Peyer's patch (tissue), 4 donors: ENCODE data around the gene RNF213. TPM values are rescaled to one million over a fixed set of nuclear protein-coding genes. Genes with fewer than 3 reads are reported as not detected.

Experiments used
- DNase-seq, 3 donors: peaks; one replicate each; pipeline ENCODE4 v3.0.0-alpha.2; 2017 to 2019
- H3K27ac ChIP-seq, 4 donors: fragments of 200-600 bp; sonication (generic); one replicate each; pipeline ENCODE4 v1.5.1; 2016 to 2019
- H3K27me3 ChIP-seq, 2 donors: fragments of 200-600 bp; sonication (generic); one replicate each; pipeline ENCODE4 v1.5.1; 2019
- H3K36me3 ChIP-seq, 3 donors: fragments of 200-600 bp; sonication (generic); one replicate each; pipeline ENCODE4 v1.5.1; 2016 to 2019
- H3K4me1 ChIP-seq, 4 donors: fragments of 200-600 bp; sonication (generic); one replicate each; pipeline ENCODE4 v1.5.1; 2016 to 2019
- H3K4me3 ChIP-seq, 4 donors: fragments of 200-600 bp; sonication (generic); 1 replicate in 3 of 4; 2 replicates in 1 of 4; pipeline ENCODE4 v1.5.1; 2016 to 2019; ENCODE audit warnings: mild to moderate bottlenecking in 1 of 4
- H3K9me3 ChIP-seq, 4 donors: fragments of 200-600 bp; sonication (generic); one replicate each; pipeline ENCODE4 v1.5.1; 2016 to 2019; ENCODE audit warnings: mild to moderate bottlenecking in 1 of 4
- POLR2A ChIP-seq, 2 donors: fragments of 450-650 bp; IDR thresholded peaks; one replicate each; pipeline ENCODE4 v1.5.1; 2017; ENCODE audit warnings: antibody characterized with exemption in 2 of 2, mild to moderate bottlenecking in 2 of 2, moderate library complexity in 2 of 2
- total RNA-seq, 4 donors: library from RNA; depleted of rRNA; stranded (reverse); fragments of >200 nt; gene quantifications; one replicate each; pipeline ENCODE4 v1.1.0, GENCODE V29; 2016
- TF ChIP-seq, protein P1 (sequence below), 6 experiments: fragments of 450-650 bp in 4 of 6; fragments of 200-600 bp in 2 of 6; sonication (generic) in 1 of 6; IDR thresholded peaks; one replicate each; pipeline ENCODE4 v1.5.1; 2017 to 2019; ENCODE audit warnings: antibody characterized with exemption in 6 of 6, mild to moderate bottlenecking in 3 of 6, moderate library complexity in 1 of 6

Gene RNF213
- total RNA-seq, 4 donors from 2014 or later, result 187 to 404 (median 293) TPM

DNA sequence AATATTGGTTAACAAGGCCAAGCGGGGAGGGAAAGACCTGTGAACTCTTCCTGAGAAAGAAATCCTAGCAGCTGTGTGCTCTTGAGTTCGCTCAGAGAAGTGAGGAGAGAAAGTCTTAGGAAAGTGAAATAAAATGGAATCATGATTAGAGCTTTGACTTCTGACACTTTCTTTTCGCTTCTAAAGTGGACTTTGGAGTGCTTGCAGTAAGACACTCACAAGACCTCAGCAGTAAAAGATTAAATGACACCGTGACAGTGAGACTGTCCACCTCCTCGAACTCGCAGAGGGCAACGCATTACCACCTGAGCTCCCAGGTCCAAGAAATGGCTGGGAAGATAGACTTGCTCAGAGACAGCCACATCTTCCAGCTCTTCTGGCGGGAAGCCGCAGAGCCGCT lies 71.2 kb downstream of the RNF213 start:
- DNase-seq, result no peak
- Histone ChIP-seq H3K4me1 (no peaks in the 10 kb centered on the region), H3K27ac (peak overlapping the region in 1 of 4 donors; percentile 57), H3K36me3 (peaks cover 0 to 100% (median 0%) of the 10 kb centered on the region in 3 donors), H3K9me3 (no peaks in the 10 kb centered on the region), H3K27me3 (no peaks in the 10 kb centered on the region), H3K4me3 (no peak overlapping the region)
- TF ChIP-seq, protein P1, sequence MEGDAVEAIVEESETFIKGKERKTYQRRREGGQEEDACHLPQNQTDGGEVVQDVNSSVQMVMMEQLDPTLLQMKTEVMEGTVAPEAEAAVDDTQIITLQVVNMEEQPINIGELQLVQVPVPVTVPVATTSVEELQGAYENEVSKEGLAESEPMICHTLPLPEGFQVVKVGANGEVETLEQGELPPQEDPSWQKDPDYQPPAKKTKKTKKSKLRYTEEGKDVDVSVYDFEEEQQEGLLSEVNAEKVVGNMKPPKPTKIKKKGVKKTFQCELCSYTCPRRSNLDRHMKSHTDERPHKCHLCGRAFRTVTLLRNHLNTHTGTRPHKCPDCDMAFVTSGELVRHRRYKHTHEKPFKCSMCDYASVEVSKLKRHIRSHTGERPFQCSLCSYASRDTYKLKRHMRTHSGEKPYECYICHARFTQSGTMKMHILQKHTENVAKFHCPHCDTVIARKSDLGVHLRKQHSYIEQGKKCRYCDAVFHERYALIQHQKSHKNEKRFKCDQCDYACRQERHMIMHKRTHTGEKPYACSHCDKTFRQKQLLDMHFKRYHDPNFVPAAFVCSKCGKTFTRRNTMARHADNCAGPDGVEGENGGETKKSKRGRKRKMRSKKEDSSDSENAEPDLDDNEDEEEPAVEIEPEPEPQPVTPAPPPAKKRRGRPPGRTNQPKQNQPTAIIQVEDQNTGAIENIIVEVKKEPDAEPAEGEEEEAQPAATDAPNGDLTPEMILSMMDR (IDR thresholded peaks at IDR 0.05), result no peak
- TF ChIP-seq POLR2A (IDR thresholded peaks at IDR 0.05), result no peak

DNA sequence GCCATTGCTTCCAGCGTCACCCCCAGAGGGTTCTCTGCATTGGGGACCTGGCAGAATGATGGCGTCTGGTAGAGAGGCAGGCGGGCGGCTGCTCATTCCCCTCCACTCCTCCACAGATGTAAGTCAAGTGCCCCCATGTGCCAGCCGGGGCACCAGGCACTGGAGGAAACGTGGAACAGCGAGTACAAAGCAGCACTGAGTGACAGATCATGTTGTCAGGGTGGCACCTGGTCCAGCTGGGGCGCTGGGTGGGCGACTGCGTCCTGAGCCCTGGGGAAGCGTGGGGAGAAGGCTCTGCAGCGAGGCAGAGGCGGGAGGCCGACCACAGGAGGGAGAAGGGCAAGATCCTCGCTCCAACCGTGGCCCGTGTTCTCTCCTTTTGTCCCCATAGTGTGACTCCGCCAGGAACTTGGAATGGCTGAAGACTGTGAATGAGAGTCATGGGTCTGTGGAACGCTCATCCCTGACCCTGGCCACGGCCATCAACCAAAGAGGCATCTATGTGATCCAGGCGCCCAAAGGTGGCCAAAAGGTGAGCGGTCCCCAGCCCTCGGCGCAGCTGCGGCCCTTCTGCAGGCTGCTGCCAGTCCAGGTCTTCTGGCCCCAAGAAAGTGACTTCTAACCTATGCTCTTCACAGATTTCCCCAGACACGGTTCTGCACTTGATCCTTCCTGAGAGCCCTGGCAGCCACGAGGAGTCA lies 76.7 kb downstream of the RNF213 start:
- Histone ChIP-seq H3K27ac (no peak overlapping the region), H3K36me3 (peaks cover 0 to 99% (median 0%) of the 10 kb centered on the region in 3 donors), H3K27me3 (no peaks in the 10 kb centered on the region), H3K4me3 (no peak overlapping the region), H3K4me1 (no peaks in the 10 kb centered on the region), H3K9me3 (no peaks in the 10 kb centered on the region)
- DNase-seq, result no peak
- TF ChIP-seq POLR2A (IDR thresholded peaks at IDR 0.05), result no peak
- TF ChIP-seq, protein P1 (IDR thresholded peaks at IDR 0.05), result no peak

DNA sequence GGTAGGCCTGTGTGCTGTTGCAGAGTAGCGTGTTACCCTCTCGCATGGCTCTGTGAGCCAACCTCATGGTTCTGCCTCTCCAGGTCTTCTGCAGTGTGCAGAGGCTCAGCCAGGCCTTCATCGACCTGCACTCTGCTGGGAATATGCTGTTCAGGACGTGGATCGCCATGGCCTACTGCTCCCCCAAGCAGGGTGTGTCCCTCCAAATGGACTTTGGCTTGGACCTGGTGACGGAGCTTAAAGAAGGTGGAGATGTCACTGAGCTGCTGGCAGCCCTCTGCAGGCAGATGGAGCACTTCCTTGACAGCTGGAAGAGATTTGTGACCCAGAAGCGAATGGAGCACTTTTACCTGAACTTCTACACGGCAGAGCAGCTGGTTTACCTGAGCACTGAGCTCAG lies 78.5 kb downstream of the RNF213 start:
- Histone ChIP-seq H3K36me3 (peaks cover 0 to 99% (median 4%) of the 10 kb centered on the region in 3 donors), H3K27me3 (no peaks in the 10 kb centered on the region), H3K4me1 (no peaks in the 10 kb centered on the region), H3K9me3 (no peaks in the 10 kb centered on the region), H3K4me3 (no peak overlapping the region), H3K27ac (peak overlapping the region in 3 of 4 donors; percentile 26 to 83 (median 49))
- peak in 2 of 3 donors; percentile 77 to 84 for DNase-seq
- TF ChIP-seq, protein P1 (IDR thresholded peaks at IDR 0.05), result peak in 3 of 6 experiments; percentile 49 to 56 (median 53)
- TF ChIP-seq POLR2A (IDR thresholded peaks at IDR 0.05), result no peak

DNA sequence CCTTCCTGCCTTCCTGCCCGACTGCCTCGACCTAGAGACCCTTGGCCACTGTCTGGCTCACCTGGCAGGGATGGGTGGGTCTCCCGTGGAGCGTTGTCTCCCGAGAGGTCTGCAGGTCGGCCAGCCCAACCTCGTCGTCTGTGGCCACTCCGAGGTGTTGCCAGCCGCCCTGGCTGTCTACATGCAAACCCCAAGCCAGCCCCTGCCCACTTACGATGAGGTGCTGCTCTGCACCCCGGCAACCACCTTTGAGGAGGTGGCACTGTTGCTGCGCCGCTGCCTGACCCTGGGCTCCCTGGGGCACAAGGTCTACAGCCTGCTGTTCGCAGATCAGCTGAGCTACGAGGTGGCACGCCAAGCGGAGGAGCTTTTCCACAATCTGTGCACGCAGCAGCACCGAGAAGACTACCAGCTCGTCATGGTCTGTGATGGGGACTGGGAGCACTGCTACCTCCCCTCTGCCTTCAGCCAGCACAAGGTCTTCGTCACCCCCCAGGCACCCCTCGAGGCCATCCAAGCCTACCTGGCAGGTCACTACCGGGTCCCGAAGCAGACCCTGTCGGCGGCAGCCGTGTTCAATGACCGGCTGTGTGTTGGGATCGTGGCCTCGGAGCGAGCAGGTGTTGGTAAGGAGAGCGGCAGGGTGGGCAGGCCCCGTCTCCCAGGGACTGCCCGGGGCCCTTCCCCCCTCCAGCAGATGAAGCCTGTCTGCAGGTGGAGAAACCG lies 79.2 kb downstream of the RNF213 start:
- Histone ChIP-seq H3K4me3 (no peak overlapping the region), H3K27ac (peak overlapping the region in 3 of 4 donors; percentile 26 to 83 (median 49)), H3K9me3 (no peaks in the 10 kb centered on the region), H3K36me3 (peaks cover 0 to 99% (median 4%) of the 10 kb centered on the region in 3 donors), H3K27me3 (no peaks in the 10 kb centered on the region), H3K4me1 (no peaks in the 10 kb centered on the region)
- DNase-seq, result no peak
- TF ChIP-seq, protein P1 (IDR thresholded peaks at IDR 0.05), result no peak
- TF ChIP-seq POLR2A (IDR thresholded peaks at IDR 0.05), result no peak

DNA sequence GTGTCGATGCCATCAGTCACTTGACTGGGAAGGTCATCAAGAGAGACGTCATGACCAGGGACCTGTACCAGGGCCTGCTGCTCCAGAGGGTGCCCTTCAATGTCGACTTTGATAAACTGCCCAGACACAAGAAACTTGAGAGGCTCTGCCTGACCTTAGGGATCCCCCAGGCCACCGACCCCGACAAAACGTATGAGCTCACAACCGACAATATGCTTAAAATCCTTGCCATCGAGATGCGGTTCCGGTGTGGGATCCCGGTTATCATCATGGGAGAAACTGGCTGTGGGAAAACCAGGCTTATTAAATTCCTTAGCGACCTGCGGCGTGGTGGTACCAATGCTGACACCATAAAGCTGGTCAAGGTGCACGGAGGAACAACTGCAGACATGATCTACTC lies 84.7 kb downstream of the RNF213 start:
- Histone ChIP-seq H3K4me1 (no peaks in the 10 kb centered on the region), H3K27me3 (no peaks in the 10 kb centered on the region), H3K4me3 (no peak overlapping the region), H3K27ac (no peak overlapping the region), H3K36me3 (peaks cover 0 to 100% (median 4%) of the 10 kb centered on the region in 3 donors), H3K9me3 (no peaks in the 10 kb centered on the region)
- peak in 1 of 3 donors; percentile 23 for DNase-seq
- TF ChIP-seq, protein P1 (IDR thresholded peaks at IDR 0.05), result no peak
- no peak for TF ChIP-seq POLR2A (IDR thresholded peaks at IDR 0.05)
